OCI-LY7 (cell line): Measurements from ENCODE around the gene C1GALT1. TPM values are rescaled to one million over a fixed set of nuclear protein-coding genes. Genes with fewer than 3 reads are reported as not detected.
"Not testable (repeated sequence)": the region's sequence is repeated elsewhere in the genome, so short reads cannot be mapped to it uniquely, and the experiment has no call there.

Source experiments
- BruUV-seq: library from RNA; stranded (reverse); fragments of 400-500 nt; replicated peaks from 2 replicates; lab custom pipeline; 2021; lab: Mats Ljungman, UMichigan
- CTCF ChIA-PET: fragments of 300-600 bp; sonication (Branson Sonifier 250); formaldehyde crosslinking; loops from one replicate; lab custom pipeline; 2022; ENCODE audit warnings: antibody characterized with exemption; ENCODE audit not compliant: unreplicated experiment; lab: Charles Lee
- POLR2A ChIA-PET: fragments of 300-600 bp; sonication (Branson Sonifier 250); formaldehyde crosslinking; loops from one replicate; lab custom pipeline; 2022; ENCODE audit warnings: antibody characterized with exemption; lab: Charles Lee
- DNase-seq: peaks from one replicate; pipeline ENCODE4 v3.0.0-alpha.2; 2015; ENCODE audit warnings: low spot score
- H2AFZ ChIP-seq: fragments of 200-600 bp; sonication (generic), shearing (Covaris generic); 2 replicates; pipeline ENCODE4 v1.6.1; 2014; ENCODE audit warnings: mild to moderate bottlenecking, antibody characterized with exemption, low read length, moderate library complexity
- H3K27ac ChIP-seq: fragments of 200-600 bp; sonication (generic); 2 replicates; pipeline ENCODE4 v1.5.1; 2014; ENCODE audit warnings: mixed run types, low read depth, mild to moderate bottlenecking, moderate library complexity, low read length, inconsistent platforms; ENCODE audit not compliant: poor library complexity, severe bottlenecking
- H3K36me3 ChIP-seq: fragments of 200-600 bp; sonication (generic); 2 replicates; pipeline ENCODE4 v1.6.1; 2014; ENCODE audit warnings: mild to moderate bottlenecking, antibody characterized with exemption, low read length, moderate library complexity, mixed read lengths; ENCODE audit not compliant: insufficient read depth
- H3K4me1 ChIP-seq: fragments of 200-600 bp; sonication (generic); 2 replicates; pipeline ENCODE4 v1.5.1; 2014; ENCODE audit warnings: mild to moderate bottlenecking, low read length; ENCODE audit not compliant: insufficient read depth, poor library complexity, severe bottlenecking
- H3K4me2 ChIP-seq: fragments of 200-600 bp; sonication (generic); 2 replicates; pipeline ENCODE4 v1.6.1; 2014; ENCODE audit warnings: mild to moderate bottlenecking, low read length
- H3K4me3 ChIP-seq: fragments of 200-600 bp; sonication (generic); 2 replicates; pipeline ENCODE4 v1.5.1; 2014; ENCODE audit warnings: mild to moderate bottlenecking, low read depth, low read length; ENCODE audit not compliant: poor library complexity, severe bottlenecking
- H3K79me2 ChIP-seq: fragments of 200-600 bp; sonication (generic); 2 replicates; pipeline ENCODE4 v1.6.1; 2016; ENCODE audit warnings: low read depth, mild to moderate bottlenecking, low read length, moderate library complexity, mixed read lengths; ENCODE audit not compliant: insufficient read depth
- H3K9me2 ChIP-seq: fragments of 200-600 bp; sonication (generic); 2 replicates; pipeline ENCODE4 v1.6.1; 2016; ENCODE audit warnings: mild to moderate bottlenecking, low read length, mixed read lengths; ENCODE audit not compliant: insufficient read depth
- H3K9me3 ChIP-seq: fragments of 200-600 bp; sonication (generic); 2 replicates; pipeline ENCODE4 v1.6.1; 2014; ENCODE audit warnings: mild to moderate bottlenecking, mixed run types, low read length, mixed read lengths
- H4K20me1 ChIP-seq: fragments of 200-600 bp; sonication (generic); 2 replicates; pipeline ENCODE4 v1.6.1; 2014; ENCODE audit warnings: mild to moderate bottlenecking, antibody characterized with exemption, low read length, moderate library complexity, mixed read lengths; ENCODE audit not compliant: insufficient read depth
- CTCF ChIP-seq: fragments of 200-600 bp; sonication (generic); conservative IDR thresholded peaks from 2 replicates; pipeline ENCODE4 v1.5.1; 2014; ENCODE audit warnings: mild to moderate bottlenecking, antibody characterized with exemption, low read length, moderate library complexity, mixed read lengths
- EZH2phosphoT487 ChIP-seq: fragments of 200-600 bp; sonication (generic); IDR thresholded peaks from 2 replicates; pipeline ENCODE4 v1.6.1; 2018; ENCODE audit warnings: low read depth, borderline replicate concordance, mild to moderate bottlenecking, mixed run types, antibody characterized with exemption, low read length, moderate library complexity, mixed read lengths
- intact Hi-C: fragments of 100-400 bp; cut with micrococcal nuclease; formaldehyde crosslinking; loops from one replicate; pipeline ENCODE4 v1.10.0; 2022; ENCODE audit not compliant: unreplicated experiment
- total RNA-seq, 2 experiments: library from RNA; depleted of rRNA in 1 of 2; stranded (reverse); fragments of >200 nt in 1 of 2; shearing (Covaris generic) in 1 of 2; gene quantifications; 2 replicates each; pipeline ENCODE4 v1.2.3, GENCODE V29; 2014 to 2022

The C1GALT1 gene
- total RNA-seq, 2 experiments from 2014 or later = 18.9 to 31.6 TPM

GRCh38 chr7:7152315-7152714, 30.0 kb upstream of the C1GALT1 start:
- Histone ChIP-seq H2AFZ (no peak overlapping the region), H3K79me2 (no peaks in the 10 kb centered on the region), H4K20me1 (no peaks in the 10 kb centered on the region), H3K4me2 (no peak overlapping the region), H3K4me3 (no peak overlapping the region), H3K9me3 (no peaks in the 10 kb centered on the region), H3K4me1 (no peaks in the 10 kb centered on the region), H3K9me2 (no peaks in the 10 kb centered on the region), H3K36me3 (no peaks in the 10 kb centered on the region), H3K27ac (no peak overlapping the region)
- BruUV-seq = no TSS peak
- no peak for TF ChIP-seq EZH2phosphoT487
- TF ChIP-seq CTCF = no peak
- DNase-seq = no peak
- intact Hi-C loops = no loop called here
- ChIA-PET POLR2A (no interaction called here), CTCF (no interaction called here)

- BruUV-seq, H3K27ac ChIP-seq, H3K9me2 ChIP-seq, DNase-seq, intact Hi-C loops, H3K36me3 ChIP-seq, H3K4me2 ChIP-seq, H2AFZ ChIP-seq, POLR2A ChIA-PET, H3K79me2 ChIP-seq, H3K9me3 ChIP-seq, CTCF ChIA-PET, H3K4me3 ChIP-seq, H4K20me1 ChIP-seq: not testable (repeated sequence)
- H3K4me1 ChIP-seq = peaks cover 11% of the 10 kb centered on the region
These were observed 28.0 kb upstream of the C1GALT1 start for GRCh38 chr7:7154355-7154754.

- intact Hi-C loops = no loop called here
- no peaks in the 10 kb centered on the region for H3K9me2 ChIP-seq
- ChIA-PET POLR2A (no interaction called here), CTCF (no interaction called here)
- no peaks in the 10 kb centered on the region for H3K9me3 ChIP-seq
- BruUV-seq = no TSS peak
- no peak overlapping the region for H2AFZ ChIP-seq
- no peaks in the 10 kb centered on the region for H3K36me3 ChIP-seq
- no peak overlapping the region; the same call in 1 of the 2 replicates for H3K4me2 ChIP-seq
- DNase-seq = no peak
- H3K4me1 ChIP-seq = peaks cover 18% of the 10 kb centered on the region
- H4K20me1 ChIP-seq = no peaks in the 10 kb centered on the region
- H3K79me2 ChIP-seq = no peaks in the 10 kb centered on the region
- H3K4me3 ChIP-seq = no peak overlapping the region
- TF ChIP-seq EZH2phosphoT487 (no peak), CTCF (no peak)
- no peak overlapping the region for H3K27ac ChIP-seq
These were observed 25.7 kb upstream of the C1GALT1 start for GRCh38 chr7:7156663-7157062.
